Stromal cell of bone marrow (primary cell): ENCODE data around the gene ULBP2.
"Not testable (repeated sequence)": the region's sequence is repeated elsewhere in the genome, so short reads cannot be mapped to it uniquely, and the experiment has no call there.

Source experiments
- DNase-seq: peaks from one replicate; pipeline ENCODE4 v3.0.0-alpha.2; 2012; ENCODE audit warnings: low read depth

Gene ULBP2

GRCh38 chr6:149927025-149927424, 14.8 kb upstream of the ULBP2 start:
- DNase-seq, result not testable (repeated sequence)

DNA sequence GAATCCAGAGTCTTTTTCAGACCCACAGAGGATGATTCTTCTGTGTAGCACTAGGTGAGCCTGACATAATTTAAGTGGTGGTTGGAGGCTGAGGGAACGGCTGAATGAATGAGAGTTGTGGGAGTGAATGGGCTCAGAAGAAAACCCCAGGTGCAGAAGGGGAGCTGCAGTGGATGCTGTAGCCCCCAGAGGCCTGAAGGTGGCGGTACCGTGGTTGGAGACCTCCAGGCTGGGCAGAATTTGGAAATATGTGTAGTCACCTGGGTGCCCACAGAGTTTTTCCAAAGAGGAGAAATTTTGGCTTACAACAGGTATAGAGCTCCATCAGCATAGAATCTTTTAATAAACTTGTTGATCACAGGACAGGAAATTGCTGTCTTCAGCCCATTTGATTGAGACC, 12.4 kb upstream of the ULBP2 start:
- no peak for DNase-seq

DNA sequence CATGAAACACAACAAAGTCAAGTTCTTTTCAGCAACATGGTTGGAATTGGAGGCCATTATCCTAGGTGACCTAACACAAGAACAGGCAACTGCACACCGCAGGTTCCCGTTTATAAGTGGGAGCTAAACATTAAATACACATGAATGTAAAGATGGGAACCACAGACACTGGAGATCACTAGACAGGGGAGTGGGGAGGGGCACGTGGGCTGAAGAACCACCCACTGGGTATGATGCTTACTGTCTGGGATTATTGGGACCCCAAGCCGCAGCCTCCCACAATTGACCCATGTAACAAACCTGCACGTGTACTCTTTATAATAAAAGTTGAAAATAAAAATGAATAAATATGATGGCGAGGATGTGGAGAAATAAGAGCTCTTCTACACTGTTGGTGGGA, 10.3 kb upstream of the ULBP2 start:
- no peak for DNase-seq

- no peak for DNase-seq
These were observed 8.8 kb upstream of the ULBP2 start for GRCh38 chr6:149933036-149933435.

DNA sequence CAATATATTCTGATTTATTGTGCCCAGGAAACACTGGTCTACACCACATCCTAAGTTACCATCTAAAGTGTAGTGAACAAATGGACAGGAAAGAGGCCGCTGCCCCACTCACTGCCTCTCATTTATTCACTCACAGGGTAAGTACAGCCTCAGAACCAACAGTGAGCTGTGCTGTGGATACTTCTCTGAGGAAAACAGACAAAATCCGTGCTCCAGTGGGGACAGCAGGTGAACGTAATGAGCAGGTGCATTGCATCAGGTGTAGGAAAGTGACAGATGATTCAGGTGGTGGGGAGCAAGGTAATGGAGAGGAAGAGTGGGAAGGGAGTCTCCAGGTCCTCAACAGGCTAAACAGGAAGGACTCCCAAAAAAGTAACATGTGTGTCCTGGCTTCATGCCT, 8.4 kb upstream of the ULBP2 start:
- DNase-seq, result no peak

DNA sequence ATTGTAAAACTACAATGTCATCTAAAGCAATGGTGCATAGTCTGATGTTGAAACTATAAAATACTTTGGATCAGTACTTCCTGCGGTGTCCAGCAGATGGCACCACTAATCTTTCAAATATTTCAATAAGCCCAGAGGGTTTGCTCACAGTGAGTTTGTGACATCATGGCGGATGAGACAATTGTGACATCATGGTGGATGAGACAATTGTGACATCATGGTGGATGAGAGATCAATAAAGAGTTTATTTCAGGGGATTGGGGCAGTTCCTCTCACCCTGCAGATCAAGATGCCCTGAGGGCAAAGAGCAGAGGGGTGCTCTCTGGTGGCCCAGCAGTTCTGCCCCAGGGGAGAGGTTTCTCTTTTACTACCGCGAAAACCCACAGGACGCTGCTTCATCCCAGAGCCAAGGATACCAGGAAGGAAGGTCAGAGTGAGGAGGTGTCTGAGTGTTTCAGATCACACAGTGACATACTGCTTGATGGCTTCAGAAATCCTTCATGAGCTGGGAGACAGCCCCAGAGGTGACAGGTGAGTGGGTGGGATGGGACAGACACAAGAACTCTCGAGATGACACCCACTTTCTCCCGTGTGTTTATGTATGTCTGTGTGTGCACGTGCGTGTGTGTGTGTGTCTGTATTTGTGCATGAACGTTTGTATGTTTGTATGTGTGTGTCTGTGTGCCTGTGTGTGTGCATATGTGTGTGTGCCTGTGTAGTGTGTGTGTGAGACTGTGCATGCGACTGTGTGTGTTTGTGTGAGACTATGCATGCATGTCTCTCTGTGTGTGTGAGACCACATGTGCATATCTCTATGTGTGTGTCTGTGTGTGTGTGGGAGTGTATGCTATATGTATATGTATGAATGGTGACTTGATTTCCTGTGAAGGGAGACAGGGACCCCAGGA, 7.3 kb upstream of the ULBP2 start:
- DNase-seq, result peak; percentile 45

- DNase-seq, result no peak
These were observed 6.6 kb upstream of the ULBP2 start for GRCh38 chr6:149935246-149935645.

DNA sequence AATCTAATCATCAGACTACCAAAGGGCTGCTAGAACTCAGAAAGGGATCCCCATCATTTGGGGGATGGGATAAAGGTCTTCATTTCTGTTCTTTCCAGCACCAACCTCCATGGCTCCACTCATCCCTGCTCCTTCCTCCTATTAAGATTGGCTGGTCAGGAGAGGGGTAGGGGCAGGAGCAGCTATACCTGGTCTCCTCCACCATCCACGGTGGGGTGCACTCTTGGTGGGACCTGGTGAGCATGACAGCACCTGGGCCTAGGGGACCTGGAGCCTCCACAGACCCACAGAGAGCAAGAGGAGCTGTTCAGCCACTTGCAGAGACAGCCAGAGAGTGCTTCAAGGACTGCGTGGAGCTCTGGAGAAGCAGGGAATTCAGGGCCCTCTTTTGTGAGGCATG, 6.1 kb upstream of the ULBP2 start:
- DNase-seq, result no peak

GRCh38 chr6:149936743-149937142, 5.1 kb upstream of the ULBP2 start:
- DNase-seq, result no peak

GRCh38 chr6:149938013-149938570, 3.7 kb upstream of the ULBP2 start:
- not testable (repeated sequence) for DNase-seq

- no peak for DNase-seq
These were observed 3.1 kb upstream of the ULBP2 start for GRCh38 chr6:149938571-149939355.

- no peak for DNase-seq
These were observed 2.5 kb upstream of the ULBP2 start for GRCh38 chr6:149939356-149939648.

DNA sequence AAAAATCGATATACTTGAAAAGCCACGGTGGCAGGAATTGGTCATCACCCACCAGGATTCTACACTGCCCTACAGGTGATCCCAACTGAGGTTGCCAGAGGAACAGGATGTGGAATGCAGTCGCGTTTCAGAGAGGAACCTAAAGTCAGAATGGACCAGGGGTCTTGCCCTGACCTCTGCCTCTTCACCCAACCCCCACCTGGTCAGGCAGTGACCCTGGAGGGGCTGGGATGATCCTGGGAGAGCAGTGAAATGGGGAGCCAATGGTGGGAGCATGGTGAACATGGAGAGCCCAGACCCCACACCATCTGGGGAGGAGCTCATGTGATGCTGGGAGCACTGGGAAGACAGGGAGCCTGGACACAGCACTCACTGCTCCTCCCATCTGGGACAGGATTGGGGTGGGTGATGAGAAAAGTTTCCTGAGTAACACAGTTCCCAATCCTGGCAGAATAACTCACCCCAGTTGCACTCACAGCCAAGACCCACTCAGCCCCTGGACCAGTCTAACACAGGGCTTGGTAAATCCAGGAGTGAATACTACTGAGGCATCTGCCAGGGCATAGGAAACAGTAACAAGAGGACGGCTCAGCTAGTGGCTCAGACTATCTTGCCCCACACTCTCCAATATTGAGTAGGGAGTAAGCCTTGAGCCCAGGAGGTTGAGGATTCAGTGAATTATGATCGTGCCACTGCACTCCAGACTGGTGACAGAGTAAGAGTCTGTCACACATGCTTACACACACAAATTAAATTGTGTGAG, 1.7 kb upstream of the ULBP2 start:
- DNase-seq, result no peak

- DNase-seq, result no peak
These were observed 1.2 kb upstream of the ULBP2 start for GRCh38 chr6:149940672-149940982.

DNA sequence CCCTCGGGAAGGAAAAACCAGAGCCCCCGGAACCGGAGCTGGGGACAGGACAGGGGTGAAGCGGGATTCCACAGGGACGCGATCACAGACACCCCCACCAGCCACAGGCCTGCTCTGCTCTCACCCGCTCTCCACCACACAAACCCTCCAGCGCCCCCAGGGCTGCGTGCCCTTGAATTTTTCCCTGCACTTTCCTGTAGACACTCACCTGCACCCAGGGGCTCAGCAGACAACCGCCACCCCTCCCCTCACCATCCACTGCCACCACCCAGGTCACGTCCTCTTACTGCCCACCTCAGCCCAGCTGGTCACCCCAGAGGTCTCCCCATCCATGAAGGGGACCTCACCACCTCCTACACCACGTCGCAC, 631 bp downstream of the ULBP2 start:
- DNase-seq, result no peak

- DNase-seq, result not testable (repeated sequence)
These were observed 1.5 kb downstream of the ULBP2 start for GRCh38 chr6:149943321-149943720.

- DNase-seq, result not testable (repeated sequence)
These were observed 3.5 kb downstream of the ULBP2 start for GRCh38 chr6:149945276-149945675.

- DNase-seq, result not testable (repeated sequence)
These were observed 4.8 kb downstream of the ULBP2 start for GRCh38 chr6:149946631-149947030.

- DNase-seq, result not testable (repeated sequence)
These were observed 5.7 kb downstream of the ULBP2 start for GRCh38 chr6:149947533-149947932.

DNA sequence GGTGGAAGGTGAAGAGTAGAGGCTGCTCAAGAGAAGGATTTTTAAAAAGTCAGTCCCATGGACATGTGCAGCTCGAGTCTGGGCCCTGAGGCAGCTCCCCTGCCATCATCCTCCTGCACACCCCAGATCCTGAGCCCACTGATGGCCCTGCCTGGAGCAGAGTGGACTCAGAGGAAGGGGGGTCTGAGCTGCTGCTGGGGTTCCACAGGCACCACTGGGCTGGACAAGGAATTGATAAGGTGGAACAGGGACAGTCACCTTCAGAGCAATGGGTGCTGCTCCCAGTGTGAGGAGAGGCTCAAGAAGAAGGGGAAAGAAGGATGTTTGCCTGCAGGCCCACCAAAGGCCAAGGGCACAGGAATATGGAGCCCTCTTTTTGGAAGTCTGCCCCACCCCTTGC, 6.2 kb downstream of the ULBP2 start:
- no peak for DNase-seq

- no peak for DNase-seq
These were observed 6.8 kb downstream of the ULBP2 start for GRCh38 chr6:149948616-149949015.

DNA sequence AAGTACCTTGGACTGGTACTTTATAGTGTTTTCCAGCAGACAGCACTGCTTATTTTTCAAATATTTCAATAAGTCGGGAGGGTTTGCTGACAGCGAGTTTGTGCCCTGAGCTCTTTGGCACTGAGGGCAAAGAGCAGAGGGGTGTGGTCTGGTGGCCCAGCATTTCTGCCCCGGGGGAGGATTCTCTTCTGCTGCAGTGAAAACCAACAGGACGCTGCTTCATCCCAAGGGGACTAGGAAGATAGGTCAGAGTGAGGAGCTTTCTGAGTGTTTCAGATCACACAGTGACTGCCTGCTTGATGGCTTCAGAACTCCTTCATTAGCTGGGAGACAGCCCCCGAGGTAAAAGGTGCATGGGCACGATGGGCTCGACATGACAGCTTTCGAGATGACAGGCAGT, 8.6 kb downstream of the ULBP2 start:
- no peak for DNase-seq

GRCh38 chr6:149951096-149951495, 9.3 kb downstream of the ULBP2 start:
- DNase-seq, result no peak
